Measurements from ENCODE around the gene SIGLEC8.

GRCh38 chr19:51470966-51471365 is 12.7 kb upstream of the SIGLEC8 start:
- TF ChIP-seq CTCF (IDR thresholded peaks at IDR 0.05) (no peak), POLR2A (IDR thresholded peaks at IDR 0.05) (no peak)
